IPS-20b (cell line): ENCODE measurements around the gene USP47.

Experiments
- H3K27ac ChIP-seq: one replicate; pipeline ENCODE4 v1.5.1; 2013; ENCODE audit warnings: low read length
- H3K27me3 ChIP-seq: 2 replicates; pipeline ENCODE4 v1.6.1; 2013; ENCODE audit warnings: mild to moderate bottlenecking, low read length, inconsistent platforms; ENCODE audit not compliant: insufficient read depth
- H3K36me3 ChIP-seq: 2 replicates; pipeline ENCODE4 v1.6.1; 2013; ENCODE audit warnings: low read depth, mild to moderate bottlenecking, inconsistent platforms, low read length, moderate library complexity; ENCODE audit not compliant: insufficient read depth
- H3K4me1 ChIP-seq: 2 replicates; pipeline ENCODE4 v1.6.1; 2013; ENCODE audit warnings: mild to moderate bottlenecking, control low read depth, inconsistent platforms, low read length, moderate library complexity; ENCODE audit not compliant: insufficient read depth
- H3K4me3 ChIP-seq: 2 replicates; pipeline ENCODE4 v1.5.1; 2013; ENCODE audit warnings: mild to moderate bottlenecking, low read length, inconsistent platforms
- H3K9ac ChIP-seq: 2 replicates; pipeline ENCODE4 v1.6.1; 2013; ENCODE audit warnings: low read depth, mild to moderate bottlenecking, inconsistent platforms, low read length, moderate library complexity
- H3K9me3 ChIP-seq: 2 replicates; pipeline ENCODE4 v1.6.1; 2013; ENCODE audit warnings: mild to moderate bottlenecking, low read depth, low read length, inconsistent platforms; ENCODE audit not compliant: insufficient read depth

Gene USP47

GRCh38 chr11:11916981-11917399, 75.2 kb downstream of the USP47 start:
- Histone ChIP-seq H3K36me3 (peaks cover 5% of the 10 kb centered on the region; the same call in 1 of the 2 replicates), H3K27me3 (no peaks in the 10 kb centered on the region), H3K4me1 (0 out of 2 replicates have a peak, but pooled peaks cover 3% of the 10 kb centered on the region), H3K9me3 (no peaks in the 10 kb centered on the region), H3K9ac (no peak overlapping the region), H3K4me3 (no peak overlapping the region), H3K27ac (no peak overlapping the region)

GRCh38 chr11:11923828-11924227, 82.1 kb downstream of the USP47 start:
- Histone ChIP-seq H3K36me3 (peaks cover 16% of the 10 kb centered on the region), H3K9me3 (no peaks in the 10 kb centered on the region), H3K27me3 (no peaks in the 10 kb centered on the region), H3K27ac (no peak overlapping the region), H3K4me1 (no peaks in the 10 kb centered on the region), H3K9ac (no peak overlapping the region), H3K4me3 (no peak overlapping the region)

GRCh38 chr11:11929920-11930319, 88.1 kb downstream of the USP47 start:
- Histone ChIP-seq H3K9ac (no peak overlapping the region), H3K27me3 (no peaks in the 10 kb centered on the region), H3K4me3 (no peak overlapping the region), H3K9me3 (no peaks in the 10 kb centered on the region), H3K36me3 (peaks cover 44% of the 10 kb centered on the region), H3K4me1 (no peaks in the 10 kb centered on the region), H3K27ac (no peak overlapping the region)

- no peaks in the 10 kb centered on the region for H3K9me3 ChIP-seq
Measured at GRCh38 chr11:11931461-11932055, 89.8 kb downstream of the USP47 start.

GRCh38 chr11:11935536-11935935, 93.8 kb downstream of the USP47 start:
- H3K9ac ChIP-seq: no peak overlapping the region
- no peaks in the 10 kb centered on the region for H3K9me3 ChIP-seq
- H3K4me3 ChIP-seq: no peak overlapping the region
- peaks cover 49% of the 10 kb centered on the region for H3K36me3 ChIP-seq
- no peaks in the 10 kb centered on the region for H3K27me3 ChIP-seq
- H3K27ac ChIP-seq: no peak overlapping the region
- H3K4me1 ChIP-seq: peaks cover 5% of the 10 kb centered on the region; the same call in 1 of the 2 replicates

More at GRCh38 chr11:11931461-11932055, 89.8 kb downstream of the USP47 start:
- Histone ChIP-seq H3K9ac (no peak overlapping the region), H3K4me3 (no peak overlapping the region), H3K4me1 (no peaks in the 10 kb centered on the region), H3K36me3 (peaks cover 45% of the 10 kb centered on the region), H3K27me3 (no peaks in the 10 kb centered on the region), H3K27ac (no peak overlapping the region)

GRCh38 chr11:11937433-11937832, 95.7 kb downstream of the USP47 start:
- Histone ChIP-seq H3K4me3 (no peak overlapping the region), H3K27ac (no peak overlapping the region), H3K4me1 (peaks cover 8% of the 10 kb centered on the region; the same call in 1 of the 2 replicates), H3K36me3 (peaks cover 57% of the 10 kb centered on the region), H3K9ac (no peak overlapping the region), H3K9me3 (no peaks in the 10 kb centered on the region), H3K27me3 (no peaks in the 10 kb centered on the region)

GRCh38 chr11:11937957-11938356, 96.2 kb downstream of the USP47 start:
- Histone ChIP-seq H3K27ac (no peak overlapping the region), H3K9me3 (no peaks in the 10 kb centered on the region), H3K36me3 (peaks cover 57% of the 10 kb centered on the region), H3K27me3 (no peaks in the 10 kb centered on the region), H3K9ac (no peak overlapping the region), H3K4me1 (peaks cover 8% of the 10 kb centered on the region; the same call in 1 of the 2 replicates), H3K4me3 (no peak overlapping the region)

- H3K4me1 ChIP-seq: peaks cover 8% of the 10 kb centered on the region; the same call in 1 of the 2 replicates
- H3K9me3 ChIP-seq: no peaks in the 10 kb centered on the region
- H3K27ac ChIP-seq: no peak overlapping the region
- no peak overlapping the region for H3K9ac ChIP-seq
- H3K4me3 ChIP-seq: no peak overlapping the region
- H3K36me3 ChIP-seq: peaks cover 45% of the 10 kb centered on the region
- no peaks in the 10 kb centered on the region for H3K27me3 ChIP-seq
Measured at GRCh38 chr11:11940551-11940950, 98.8 kb downstream of the USP47 start.

GRCh38 chr11:11942668-11943067, 100.9 kb downstream of the USP47 start:
- H3K4me1 ChIP-seq: peaks cover 8% of the 10 kb centered on the region; the same call in 1 of the 2 replicates
- no peak overlapping the region for H3K4me3 ChIP-seq
- H3K9ac ChIP-seq: no peak overlapping the region
- no peaks in the 10 kb centered on the region for H3K9me3 ChIP-seq
- H3K36me3 ChIP-seq: peaks cover 45% of the 10 kb centered on the region
- H3K27me3 ChIP-seq: no peaks in the 10 kb centered on the region
- no peak overlapping the region for H3K27ac ChIP-seq

- Histone ChIP-seq H3K27ac (no peak overlapping the region), H3K9ac (no peak overlapping the region), H3K4me3 (no peak overlapping the region), H3K36me3 (peaks cover 37% of the 10 kb centered on the region), H3K27me3 (no peaks in the 10 kb centered on the region), H3K9me3 (no peaks in the 10 kb centered on the region), H3K4me1 (peaks cover 8% of the 10 kb centered on the region; the same call in 1 of the 2 replicates)
Measured at GRCh38 chr11:11944444-11944843, 102.7 kb downstream of the USP47 start.

GRCh38 chr11:11946180-11946579, 104.4 kb downstream of the USP47 start:
- Histone ChIP-seq H3K36me3 (peaks cover 46% of the 10 kb centered on the region), H3K27me3 (no peaks in the 10 kb centered on the region), H3K27ac (no peak overlapping the region), H3K4me1 (no peaks in the 10 kb centered on the region), H3K4me3 (no peak overlapping the region), H3K9ac (no peak overlapping the region), H3K9me3 (no peaks in the 10 kb centered on the region)

GRCh38 chr11:11946878-11947277, 105.1 kb downstream of the USP47 start:
- H3K36me3 ChIP-seq: peaks cover 49% of the 10 kb centered on the region
- no peaks in the 10 kb centered on the region for H3K27me3 ChIP-seq
- H3K9me3 ChIP-seq: no peaks in the 10 kb centered on the region
- no peak overlapping the region for H3K4me3 ChIP-seq
- no peak overlapping the region for H3K27ac ChIP-seq
- H3K9ac ChIP-seq: no peak overlapping the region
- no peaks in the 10 kb centered on the region for H3K4me1 ChIP-seq
